Activated T-cell treated with anti-CD3 and anti-CD28 coated beads, Interleukin-2, amount 50 U/mL, for 48 hours (primary cell): ENCODE data around the gene HES2.
A peak's percentile ranks its signal among the peaks of the same experiment; 100 is the strongest.
"Not testable (repeated sequence)": the region's sequence is repeated elsewhere in the genome, so short reads cannot be mapped to it uniquely, and the experiment has no call there.

Source experiments
- DNase-seq, 2 experiments: peaks; one replicate each; pipeline ENCODE4 v3.0.0-alpha.2; 2020

Gene HES2

DNA sequence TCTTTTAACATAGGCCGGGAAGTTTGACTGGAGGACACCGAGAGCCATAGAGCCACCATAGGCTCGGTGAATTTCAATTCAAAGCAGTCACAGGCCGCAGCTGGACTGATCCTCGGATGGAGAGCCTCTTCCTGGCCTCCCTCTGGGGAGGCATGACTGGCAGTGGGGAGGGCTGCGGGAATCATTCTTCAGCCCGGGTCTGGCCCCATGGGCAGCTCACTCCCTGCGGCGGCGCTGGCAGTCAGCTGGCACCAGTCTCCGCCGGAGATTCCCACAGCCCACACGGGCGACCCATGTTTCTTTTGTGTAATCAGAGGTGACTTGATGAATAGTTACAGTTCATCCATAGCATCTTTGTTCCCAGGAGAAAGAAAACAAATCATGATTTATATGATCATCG is 15.4 kb upstream of the HES2 start:
- DNase-seq: no peak

DNA sequence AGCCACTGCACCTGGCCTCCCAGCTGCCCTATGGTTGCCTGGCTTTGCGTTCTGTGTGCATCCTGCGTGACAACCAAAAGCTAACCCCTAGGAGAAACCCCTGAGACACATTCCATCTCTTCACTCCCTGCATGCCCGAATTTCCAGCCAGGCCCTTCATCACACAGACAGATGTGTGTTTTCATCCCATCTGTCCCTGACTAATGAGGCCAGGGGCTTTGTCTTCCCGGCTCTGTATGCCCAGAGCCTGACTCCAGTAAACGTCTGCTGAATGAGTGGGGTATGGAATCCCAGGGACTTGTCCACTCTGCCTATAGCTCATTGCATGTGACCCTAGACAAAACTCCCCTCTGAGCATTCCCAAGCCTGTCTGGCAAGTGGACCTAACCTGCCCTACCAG is 14.5 kb upstream of the HES2 start:
- no peak for DNase-seq

DNA sequence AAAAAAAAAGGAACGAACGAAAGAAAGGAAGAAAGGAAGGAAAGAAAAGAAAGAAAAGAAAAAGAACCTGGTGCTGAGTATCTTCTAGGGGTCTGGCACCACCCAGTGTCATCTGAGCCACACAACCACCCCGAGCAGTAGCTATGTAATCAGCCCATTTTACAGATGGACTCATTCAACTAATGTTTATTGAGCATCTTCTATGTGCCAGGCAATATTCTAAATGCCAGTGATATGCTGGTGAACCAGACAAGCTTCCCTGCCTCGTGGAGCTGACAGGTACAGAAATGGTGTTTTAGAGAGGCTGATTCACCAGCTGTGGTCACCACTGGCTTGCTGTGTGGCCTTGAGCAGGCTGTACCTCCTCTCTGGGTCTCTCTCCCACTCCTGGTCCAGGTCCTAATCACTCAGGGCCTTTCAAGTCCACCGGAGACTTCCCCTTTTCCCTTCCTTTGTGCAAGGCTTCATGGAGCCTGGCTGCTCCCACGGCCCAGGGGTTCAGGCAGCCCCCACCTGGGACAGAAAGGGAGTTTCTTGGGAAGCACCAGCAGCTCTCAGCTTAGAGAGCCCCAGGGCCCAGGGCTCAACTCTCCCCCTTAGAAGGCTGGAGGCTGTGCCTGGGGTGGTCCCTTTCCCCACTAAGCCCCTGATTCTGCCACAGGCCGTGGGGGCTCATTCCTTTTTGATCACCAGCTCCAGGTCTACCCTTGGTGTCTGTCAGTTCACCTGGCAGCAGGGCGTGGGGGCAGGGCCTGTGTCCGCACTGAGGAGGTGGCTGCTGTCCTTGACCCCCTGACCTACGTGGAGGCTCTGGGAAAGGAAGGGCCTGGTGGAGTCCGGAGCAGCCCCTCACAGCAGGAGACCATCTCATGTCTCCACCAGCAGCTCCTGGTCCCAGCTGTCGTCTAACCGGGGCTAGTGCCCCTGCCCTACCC is 12.2 kb upstream of the HES2 start:
- not testable (repeated sequence) for DNase-seq

DNA sequence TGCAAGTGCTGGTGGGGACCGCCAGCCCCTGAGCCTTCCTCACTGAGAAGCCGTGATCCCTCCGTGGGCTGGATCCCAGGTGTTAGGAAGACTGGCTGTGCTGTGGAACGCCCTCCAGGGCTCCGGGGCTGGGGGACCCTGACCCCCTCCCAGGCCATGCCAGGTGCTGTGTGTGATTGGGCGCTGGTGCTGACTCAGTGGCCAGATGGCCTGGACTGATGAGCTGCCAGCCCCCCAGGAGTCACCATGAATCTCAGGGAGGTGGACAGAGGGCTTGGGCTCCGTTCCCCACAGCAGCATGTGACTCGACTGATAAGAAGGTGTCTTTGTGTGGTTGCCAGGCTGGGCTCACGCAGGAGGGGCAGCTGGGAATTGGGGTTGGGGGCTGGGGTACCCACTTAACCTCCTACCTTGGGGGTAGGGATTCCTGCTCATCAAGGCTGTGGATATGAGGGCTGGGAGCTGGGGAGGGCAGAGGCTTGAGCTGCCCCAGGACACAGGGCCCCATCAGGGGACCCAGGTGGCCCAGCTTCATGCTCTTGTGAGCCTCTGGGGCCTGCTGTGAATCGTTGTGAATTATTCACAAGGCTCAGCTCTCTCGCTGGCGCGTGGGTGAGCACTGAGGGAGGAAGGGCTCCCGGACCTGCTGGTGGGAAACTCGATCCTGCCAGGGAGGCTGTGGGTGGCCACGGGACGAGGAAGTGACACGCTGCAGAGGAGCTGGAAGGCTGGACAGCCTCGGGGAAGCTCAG is 10.1 kb upstream of the HES2 start:
- not testable (repeated sequence) for DNase-seq

DNA sequence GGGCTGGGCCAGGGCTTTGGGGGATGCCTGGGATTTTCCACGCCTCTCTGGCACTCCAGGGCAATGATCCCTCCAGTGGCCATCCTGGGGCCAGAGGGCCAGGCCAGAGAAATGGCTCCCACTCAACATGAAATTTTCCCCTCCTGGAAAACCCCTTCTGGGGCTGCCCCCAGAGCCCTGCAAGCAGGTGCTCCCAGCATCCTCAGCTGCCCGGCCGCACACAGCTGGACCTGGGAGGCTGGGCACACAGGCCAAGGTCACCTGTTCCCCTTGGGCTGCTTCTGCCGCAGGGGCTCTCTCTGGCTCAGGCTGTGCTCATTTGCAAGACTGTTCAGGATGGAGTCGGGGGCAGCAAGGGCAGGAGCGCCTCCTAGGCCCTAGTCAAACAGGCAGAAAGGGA is 8.7 kb upstream of the HES2 start:
- not testable (repeated sequence) for DNase-seq

DNA sequence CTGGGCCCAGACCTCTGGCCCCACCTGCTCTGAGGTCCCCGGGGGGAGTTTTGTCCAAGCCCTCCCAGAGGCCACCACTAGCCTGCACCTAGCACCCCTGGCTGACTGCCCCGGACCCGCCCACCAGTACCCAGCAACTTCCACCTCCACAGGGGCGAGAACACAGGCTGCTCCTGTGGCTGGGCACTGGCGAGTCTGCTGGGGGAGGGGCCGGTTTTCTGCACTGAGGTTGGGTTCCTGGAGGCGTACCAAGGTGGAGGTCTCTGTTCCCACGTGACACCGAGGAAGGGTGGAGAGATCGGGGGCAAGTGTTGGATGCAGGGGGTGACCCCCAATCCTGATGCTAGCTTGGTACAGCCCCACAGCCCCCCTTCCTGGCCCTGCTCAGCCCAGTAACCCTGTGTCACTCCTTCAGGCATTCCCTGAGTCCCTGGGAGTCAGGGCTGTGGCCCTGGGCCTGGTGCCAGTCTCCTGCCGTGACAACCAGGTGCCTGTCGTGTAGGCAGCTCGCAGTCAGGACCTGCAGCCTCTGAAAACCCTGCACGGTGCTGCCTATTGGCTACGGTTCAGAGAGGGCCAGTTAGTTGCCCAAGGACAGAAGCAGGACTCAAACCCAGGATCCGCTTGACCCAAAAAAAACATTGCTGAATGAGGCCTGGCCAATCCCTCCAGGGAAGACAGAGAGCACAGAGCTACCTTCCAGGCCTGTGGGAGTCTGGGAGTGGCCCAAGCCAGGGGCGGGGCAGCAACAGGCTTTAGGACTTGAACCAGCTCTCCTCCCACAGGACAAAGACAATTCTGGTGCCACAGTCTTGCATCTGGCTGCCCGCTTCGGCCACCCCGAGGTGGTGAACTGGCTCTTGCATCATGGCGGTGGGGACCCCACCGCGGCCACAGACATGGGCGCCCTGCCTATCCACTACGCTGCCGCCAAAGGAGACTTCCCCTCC is 8.0 kb upstream of the HES2 start:
- no peak for DNase-seq

DNA sequence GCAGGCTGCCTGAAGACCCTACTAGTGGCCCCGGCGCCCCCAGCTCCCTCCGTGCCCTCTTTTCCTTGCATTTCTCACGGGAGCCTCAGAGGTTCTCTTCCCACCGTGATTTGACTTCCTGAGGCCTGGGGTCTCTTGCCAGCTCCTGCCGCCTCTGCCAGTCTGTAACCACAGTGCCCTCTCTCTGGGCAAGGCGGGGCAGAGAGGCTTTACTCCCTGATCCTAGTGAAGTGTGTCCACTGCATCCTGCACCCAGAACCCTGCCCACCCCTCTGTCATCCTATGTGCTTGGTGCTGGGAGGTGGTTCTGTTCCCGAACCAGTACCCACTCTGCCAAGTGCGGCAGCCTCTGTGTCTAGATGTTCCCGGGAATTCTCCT is 7.2 kb upstream of the HES2 start:
- DNase-seq: no peak

DNA sequence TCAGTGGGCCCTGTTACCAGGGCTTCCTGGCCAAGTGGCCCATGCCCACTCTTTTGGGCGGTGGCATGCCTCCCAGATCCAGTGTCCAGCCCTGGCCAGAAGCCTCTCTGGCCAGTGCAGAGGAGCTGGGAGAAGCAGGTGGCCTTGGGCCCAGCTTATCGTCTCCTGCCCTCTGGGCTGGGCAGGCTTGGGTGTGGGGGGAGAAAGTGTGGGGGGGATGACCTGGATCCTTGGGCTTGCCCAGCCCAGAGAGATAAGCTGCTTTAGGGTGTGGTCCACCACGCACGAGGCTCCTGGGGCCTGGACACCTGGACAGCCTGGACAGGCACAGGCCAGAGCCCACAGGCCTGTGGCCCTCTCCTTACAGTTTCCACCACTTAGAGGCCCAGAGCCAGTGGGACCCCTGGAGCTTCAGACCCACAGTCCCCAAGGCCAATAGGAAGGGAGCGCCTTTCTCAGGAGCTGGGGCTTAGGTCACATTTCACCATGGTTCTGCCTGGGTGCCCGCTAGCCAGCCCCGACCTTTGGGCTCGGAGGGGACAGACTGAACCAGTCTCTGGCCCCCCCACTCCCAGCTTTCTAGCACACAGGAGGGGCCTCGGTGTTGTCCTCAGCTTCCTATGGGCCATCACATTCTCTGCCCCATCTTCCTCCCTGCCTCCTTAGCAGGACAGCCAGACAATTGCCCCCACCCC is 6.7 kb upstream of the HES2 start:
- DNase-seq: no peak

DNA sequence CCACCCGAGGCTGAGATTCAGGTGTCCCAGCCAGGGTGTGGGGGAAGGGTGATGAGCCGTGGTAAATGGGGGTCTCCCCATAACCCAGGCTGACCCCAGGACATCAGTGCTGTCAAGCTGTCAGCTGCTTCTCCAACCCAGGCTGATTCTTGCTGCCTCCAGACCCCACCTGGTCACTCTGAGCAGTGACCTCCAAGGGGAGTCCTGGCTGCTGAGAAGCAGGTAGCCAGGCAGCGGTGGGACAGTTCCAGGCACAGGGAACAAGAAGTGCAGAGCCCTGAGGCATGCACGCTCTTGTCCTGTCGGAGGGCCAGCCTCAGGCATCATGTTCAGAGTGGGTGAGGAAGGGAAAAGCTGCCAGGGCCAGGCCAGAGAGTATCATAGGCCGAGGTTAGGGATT is 5.9 kb upstream of the HES2 start:
- no peak for DNase-seq

DNA sequence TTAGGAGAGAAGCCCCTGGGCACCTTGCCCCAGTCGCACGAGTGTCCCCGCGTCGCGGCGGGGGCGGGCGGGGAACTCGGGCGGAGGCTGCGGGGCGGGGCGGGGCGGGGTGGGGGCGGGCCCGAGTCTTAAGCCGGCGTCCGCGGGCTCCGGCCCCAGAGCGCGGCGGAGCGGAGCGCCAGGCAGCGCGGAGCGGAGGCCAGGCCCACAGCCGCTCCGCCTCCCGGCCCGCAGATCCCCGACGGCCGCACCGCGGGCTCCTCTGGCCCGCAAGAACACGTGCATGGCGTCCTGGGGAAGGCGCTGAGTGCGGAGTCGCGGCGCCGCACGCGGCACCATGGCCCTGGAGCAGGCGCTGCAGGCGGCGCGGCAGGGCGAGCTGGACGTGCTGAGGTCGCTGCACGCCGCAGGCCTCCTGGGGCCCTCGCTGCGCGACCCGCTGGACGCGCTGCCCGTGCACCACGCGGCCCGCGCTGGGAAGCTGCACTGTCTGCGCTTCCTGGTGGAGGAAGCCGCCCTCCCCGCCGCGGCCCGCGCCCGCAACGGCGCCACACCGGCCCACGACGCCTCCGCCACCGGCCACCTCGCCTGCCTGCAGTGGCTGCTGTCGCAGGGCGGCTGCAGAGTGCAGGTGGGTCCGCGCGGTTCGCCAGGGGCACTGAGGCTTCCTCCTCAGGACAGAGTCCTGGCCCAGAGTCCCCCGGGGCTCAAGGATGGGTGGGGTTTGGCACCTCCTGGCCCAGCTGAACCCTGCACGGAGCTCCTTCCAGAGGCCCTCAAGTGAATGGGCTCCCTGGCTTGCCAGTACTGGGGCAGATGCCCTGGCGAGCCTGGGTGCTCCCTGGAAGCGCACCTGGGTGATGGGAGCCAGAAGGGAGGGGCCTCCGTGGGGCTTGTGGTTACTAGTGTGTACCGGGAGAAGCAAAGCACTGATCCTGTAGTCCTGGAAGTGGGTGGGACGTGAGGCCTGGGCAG is 5.2 kb upstream of the HES2 start, which contains the start of gene ESPN:
Gene ESPN (plus strand): TSS at position 158 of the 975 bp plus-strand sequence. CDS start 180 bp downstream, at position 338.
- peak in 1 of 2 experiments; percentile 37 for DNase-seq

DNA sequence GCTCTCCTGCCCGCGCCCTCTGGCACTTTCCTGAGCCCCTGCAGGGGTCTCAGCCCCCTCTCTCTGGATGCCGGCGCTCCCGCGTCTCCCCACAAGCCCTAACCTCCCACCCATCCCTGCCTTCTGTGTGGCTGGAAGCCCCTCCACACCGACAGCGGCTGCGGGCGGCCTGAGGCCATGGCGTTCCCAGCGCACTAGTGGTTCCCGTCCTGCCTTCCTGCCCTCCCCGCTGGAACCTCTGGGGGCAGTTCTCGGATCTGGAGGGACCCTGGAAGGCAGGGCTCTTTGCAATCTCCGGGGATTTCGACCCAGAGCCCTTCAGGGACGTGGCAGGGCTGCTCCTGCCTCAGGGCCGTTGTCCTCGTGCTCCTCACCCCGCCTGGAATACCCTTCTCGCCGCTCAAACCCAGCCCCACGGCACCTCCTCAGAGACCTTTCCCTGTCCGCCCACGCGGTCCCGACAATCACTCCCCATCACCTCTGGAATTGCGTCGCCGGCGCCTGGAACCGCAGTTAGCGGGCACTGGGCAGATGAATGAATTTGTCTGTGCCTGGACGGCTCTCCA is 4.4 kb upstream of the HES2 start:
- no peak for DNase-seq

DNA sequence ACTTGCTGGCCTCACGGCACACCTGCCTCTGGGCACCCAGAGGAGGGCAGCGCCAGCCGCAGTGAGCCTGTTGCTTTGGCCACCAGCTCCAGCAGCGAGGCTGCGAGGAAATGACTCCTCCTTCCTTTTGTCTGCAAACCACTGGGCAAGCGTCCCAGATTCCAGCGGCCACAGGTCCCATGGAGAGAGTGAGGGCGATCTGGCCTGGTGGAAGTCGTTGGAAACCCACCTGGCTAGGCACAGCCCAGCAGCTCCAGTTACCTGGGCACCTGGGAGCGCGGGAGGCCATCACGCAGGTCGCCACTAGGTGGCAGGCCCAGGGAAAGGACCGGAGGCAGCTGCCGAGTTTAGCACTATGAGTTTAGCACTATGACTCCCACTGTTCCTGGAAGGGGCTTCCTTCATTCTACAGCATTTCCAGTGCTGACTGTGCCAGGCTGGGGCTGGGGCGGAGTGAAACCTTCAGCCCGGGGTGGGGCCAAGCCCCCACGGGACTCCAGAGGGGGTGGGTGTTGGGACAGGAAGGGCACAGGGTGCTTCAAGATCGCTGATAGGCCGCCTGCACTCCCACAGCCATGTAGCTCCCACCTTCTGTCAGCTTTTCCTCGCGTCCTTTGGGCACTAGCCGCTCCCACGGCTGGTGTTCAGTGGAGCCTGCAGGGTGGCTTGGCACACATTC is 3.7 kb upstream of the HES2 start:
- DNase-seq: peak; percentile 84 to 85

DNA sequence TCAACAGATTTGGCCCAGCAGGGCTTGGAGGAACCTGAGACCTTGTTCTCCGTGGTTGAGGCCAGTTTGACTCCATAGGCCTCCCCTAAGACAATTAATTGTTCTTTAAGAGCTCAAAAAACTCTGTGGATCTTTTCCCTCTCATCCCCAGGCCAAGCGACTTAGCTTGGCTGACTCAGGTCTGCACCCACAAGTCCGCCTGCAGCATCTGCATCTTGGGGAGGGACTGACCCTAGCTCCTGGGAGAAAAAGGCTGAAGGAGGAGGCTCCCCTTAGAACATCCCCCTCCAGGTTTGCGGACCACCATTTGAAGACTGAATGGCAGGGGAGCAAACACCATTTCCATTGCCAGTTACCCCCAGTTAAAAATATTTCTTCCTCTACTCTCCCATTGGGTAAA is 1.5 kb upstream of the HES2 start:
- no peak for DNase-seq

DNA sequence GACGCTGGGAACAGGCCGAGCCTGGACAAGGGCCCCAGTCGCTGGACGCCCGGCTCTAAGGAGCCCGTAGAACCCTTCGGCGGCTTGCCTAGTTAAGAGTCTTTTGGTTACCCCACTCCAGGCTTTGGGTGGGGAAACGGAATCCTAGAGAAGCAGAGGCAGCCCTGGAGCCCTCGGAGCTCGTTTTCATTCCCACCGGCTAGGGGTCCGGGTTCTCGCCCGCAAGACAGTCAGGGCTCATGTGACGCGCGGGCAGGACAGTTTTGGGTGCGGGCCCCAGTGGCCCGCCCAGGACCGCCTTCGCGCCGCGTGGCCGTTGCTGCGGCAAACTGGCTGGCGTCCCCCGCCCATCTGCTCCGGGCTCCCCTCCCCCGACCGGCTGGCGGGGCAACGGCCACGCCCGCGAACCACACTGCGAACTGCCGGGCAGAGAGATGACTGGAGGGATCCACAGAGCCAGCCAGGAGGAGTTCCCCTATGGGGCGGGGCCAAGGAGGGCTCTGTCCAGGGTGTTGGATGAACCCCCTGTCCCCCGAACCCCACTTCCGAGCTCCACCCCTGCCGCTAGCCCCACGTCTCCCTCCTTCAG is 829 bp upstream of the HES2 start:
- DNase-seq: no peak

DNA sequence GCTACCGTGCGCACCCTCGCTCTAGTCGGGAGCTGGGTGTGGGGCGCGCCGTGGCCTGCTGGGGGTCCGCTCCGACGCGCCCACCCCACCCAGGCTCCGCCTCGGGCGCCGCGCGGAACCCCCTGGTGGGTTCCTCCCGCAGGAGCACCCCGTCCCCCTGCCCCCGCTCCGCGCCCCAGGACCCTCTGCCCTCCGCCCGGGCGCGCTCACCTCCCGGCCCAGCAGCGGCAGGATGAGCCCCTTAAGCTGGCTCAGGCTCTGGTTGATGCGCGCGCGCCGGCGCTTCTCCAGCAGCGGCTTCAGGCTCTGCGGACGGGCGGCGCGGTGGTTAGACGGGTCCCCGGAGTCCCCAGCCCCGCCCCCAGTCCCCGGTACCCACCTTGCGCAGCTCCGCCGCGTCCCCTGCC is 319 bp downstream of the HES2 start:
- DNase-seq: peak in 1 of 2 experiments; percentile 35

DNA sequence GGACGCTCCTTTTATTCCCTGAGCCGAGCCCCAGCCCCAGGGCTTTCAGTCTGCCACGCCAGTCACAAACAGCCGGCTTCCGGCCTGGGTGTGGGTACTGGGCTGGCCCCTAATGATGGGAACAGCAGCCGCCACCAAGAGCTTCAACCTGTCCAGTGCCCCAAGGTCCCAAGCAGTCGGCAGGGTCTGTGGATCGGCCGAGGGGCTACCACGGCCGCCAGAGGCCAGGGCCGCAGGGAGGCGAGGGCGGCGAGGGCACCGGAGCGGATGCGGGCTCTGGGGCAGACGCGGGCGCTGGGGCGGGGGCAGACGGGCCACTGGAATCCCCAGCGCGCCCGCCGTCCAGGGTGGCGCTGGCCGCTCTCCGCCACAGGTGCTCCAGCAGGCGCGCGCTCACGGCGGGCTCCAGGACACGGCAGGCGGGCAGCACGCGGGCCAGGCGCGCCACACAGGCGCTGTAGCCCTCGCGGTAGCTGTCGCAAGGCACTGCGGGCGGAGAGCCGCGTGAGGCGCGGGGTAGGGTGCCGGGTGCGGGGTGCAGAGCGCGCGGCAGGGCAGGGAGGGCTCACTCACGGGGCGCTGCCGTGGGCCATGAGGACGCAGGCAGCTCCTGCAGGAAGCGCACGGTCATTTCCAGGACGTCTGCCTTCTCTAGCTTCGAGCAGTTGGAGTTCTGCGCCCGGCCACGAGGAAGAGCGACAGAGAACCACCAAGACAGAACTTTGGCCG is 887 bp downstream of the HES2 start:
- no peak for DNase-seq

DNA sequence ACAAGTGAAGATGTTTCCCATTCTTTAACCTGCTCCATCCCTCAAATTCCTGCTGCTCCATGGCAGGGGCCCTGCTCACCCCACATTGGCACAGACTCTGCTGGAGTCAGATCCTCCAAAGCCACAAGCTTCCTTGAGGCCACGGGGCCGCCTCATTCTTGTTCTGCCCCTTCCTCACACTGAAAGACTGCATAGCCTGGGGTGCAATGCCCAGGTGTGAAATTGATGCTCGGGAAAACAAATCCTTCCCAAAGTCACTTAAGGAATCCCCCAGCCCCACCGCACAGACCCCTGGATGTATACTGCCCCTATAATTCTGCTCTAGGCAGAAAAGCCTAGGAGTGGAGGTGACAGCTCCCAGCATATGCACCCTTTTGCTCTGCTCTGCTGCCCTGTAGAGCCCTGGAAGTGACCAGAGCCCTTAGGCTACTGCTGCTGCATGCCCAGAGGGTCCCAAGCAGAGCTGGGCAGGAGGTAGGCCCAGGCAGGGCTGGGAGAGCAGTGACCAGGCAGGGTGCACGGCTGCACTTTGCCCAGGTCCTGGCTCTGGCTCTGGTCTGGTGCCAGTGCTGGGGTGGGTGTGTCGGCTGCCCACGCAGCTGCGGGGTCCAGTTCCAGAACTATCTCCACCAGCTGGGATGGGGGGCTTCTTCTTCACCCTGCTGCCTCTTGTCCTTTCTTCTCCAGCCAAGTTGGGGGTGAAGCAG is 1.6 kb downstream of the HES2 start:
- no peak for DNase-seq

DNA sequence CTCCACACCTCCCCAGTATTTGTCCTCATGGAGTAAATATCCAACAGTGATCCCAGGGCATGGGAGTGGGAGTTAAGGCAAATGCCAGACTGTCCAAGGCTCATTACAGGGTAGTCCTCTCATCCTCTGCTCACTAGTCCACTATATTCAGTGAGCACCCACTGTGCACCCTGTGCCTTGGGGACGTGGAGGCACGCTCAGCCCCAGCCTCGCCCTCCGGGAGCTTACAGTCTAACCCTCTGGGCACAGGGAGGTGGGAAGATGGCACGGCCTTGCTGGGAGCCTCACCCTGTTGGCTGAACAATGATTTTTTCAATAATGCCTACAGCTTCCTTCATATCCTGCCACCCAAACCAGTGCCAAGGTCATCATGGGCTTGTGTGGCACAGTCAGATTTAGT is 2.8 kb downstream of the HES2 start:
- no peak for DNase-seq
